ENCODE measurements around the gene RALGAPA2. TPM values are rescaled to one million over a fixed set of nuclear protein-coding genes. Genes with fewer than 3 reads are reported as not detected.

The RALGAPA2 gene
- total RNA-seq, 2 donors from 2014 or later, result 40.2 to 45.4 TPM

DNA sequence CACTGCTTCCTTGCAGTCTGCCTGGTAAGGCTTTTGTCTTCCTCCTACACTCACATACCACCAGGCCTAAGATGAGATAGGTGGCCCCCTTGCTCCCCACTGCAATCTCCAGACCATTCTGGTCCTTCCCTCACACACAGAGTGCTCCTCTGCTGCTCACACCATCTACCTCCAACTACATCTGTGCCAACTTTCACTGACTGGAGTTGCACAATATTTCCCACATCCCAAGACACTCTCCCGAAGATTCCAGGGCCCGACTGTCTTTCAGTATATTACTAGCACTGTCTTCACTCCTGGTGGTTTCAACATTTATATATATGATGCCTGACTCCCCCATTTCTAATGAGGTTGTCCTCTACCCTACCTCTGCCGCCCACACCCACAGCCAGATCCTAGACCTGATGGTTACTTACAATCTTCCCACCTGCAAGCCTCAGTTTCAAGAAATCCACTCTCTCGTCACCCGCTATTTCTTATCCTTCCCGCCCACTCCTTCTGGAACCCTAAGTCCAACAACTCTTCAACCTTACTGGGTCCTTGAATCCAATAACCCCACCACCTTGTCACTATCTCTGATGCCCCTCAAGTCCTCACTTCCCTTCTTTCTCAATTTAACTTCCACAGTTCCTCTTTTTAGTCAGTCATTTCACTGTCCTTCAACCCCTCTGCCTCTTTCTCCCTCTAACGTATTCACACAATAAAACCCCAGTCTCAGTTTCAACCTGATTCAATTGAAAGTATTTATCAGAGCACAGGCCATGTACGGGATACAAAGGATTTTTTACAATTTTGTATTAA is 21.6 kb downstream of the RALGAPA2 start:
- TF ChIP-seq POLR2A (IDR thresholded peaks at IDR 0.05), result no peak
- TF ChIP-seq, protein P1, sequence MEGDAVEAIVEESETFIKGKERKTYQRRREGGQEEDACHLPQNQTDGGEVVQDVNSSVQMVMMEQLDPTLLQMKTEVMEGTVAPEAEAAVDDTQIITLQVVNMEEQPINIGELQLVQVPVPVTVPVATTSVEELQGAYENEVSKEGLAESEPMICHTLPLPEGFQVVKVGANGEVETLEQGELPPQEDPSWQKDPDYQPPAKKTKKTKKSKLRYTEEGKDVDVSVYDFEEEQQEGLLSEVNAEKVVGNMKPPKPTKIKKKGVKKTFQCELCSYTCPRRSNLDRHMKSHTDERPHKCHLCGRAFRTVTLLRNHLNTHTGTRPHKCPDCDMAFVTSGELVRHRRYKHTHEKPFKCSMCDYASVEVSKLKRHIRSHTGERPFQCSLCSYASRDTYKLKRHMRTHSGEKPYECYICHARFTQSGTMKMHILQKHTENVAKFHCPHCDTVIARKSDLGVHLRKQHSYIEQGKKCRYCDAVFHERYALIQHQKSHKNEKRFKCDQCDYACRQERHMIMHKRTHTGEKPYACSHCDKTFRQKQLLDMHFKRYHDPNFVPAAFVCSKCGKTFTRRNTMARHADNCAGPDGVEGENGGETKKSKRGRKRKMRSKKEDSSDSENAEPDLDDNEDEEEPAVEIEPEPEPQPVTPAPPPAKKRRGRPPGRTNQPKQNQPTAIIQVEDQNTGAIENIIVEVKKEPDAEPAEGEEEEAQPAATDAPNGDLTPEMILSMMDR (IDR thresholded peaks at IDR 0.05), result no peak
- no peaks in the 10 kb centered on the region for H3K36me3 ChIP-seq (replicated peaks in 1 of 2; ENCODE audit: insufficient read depth in 1 of 2, low read depth in 2 of 2)
- ATAC-seq, result peak; percentile 35
- H3K4me1 ChIP-seq, result peaks cover 45% of the 10 kb centered on the region
- no peak overlapping the region for H3K4me3 ChIP-seq
- DNase-seq, result peak in 2 of 4 donors; percentile 9 to 25
- H3K27me3 ChIP-seq, result no peaks in the 10 kb centered on the region
- 63 to 77% methylated on average over 8 of the region's 8 CpGs for WGBS, 2 donors
- intact Hi-C loops (cut with DNase I), result no loop called here
- no peaks in the 10 kb centered on the region for H3K9me3 ChIP-seq
- peak overlapping the region in 1 of 4 donors; percentile 11 for H3K27ac ChIP-seq

- Histone ChIP-seq H3K27ac (no peak overlapping the region), H3K9me3 (no peaks in the 10 kb centered on the region), H3K4me1 (peaks cover 29% of the 10 kb centered on the region), H3K27me3 (no peaks in the 10 kb centered on the region), H3K4me3 (no peak overlapping the region), H3K36me3 (replicated peaks in 1 of 2; ENCODE audit: insufficient read depth in 1 of 2, low read depth in 2 of 2) (no peaks in the 10 kb centered on the region)
- no peak for DNase-seq
- no peak for ATAC-seq
- WGBS, 2 donors, result 94 to 97% methylated on average over 5 of the region's 5 CpGs
- intact Hi-C loops (cut with DNase I), result no loop called here
- TF ChIP-seq, protein P1 (IDR thresholded peaks at IDR 0.05), result no peak
- no peak for TF ChIP-seq POLR2A (IDR thresholded peaks at IDR 0.05)
These were observed 25.1 kb downstream of the RALGAPA2 start for GRCh38 chr20:20687319-20687718.

DNA sequence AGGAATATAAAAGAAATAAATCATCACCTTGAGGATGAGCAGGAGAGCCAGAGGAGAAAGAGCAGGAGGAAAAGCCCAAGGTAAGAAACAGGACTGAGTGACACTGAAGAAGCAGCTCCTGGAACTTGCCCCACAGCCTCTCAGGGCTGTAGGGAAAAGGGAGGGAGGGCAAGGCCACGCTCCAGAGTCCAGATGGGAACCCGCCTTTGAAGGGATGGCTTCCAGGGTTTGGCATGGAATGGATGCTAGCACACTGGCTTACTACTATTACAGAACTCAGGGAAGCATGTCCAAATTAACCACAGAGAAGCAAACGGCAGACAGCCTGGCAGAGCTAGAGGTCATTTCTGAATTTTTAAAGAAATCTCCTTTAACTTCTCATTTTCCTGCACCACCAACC is 26.8 kb downstream of the RALGAPA2 start:
- Histone ChIP-seq H3K4me3 (no peak overlapping the region), H3K27ac (no peak overlapping the region), H3K9me3 (no peaks in the 10 kb centered on the region), H3K36me3 (replicated peaks in 1 of 2; ENCODE audit: insufficient read depth in 1 of 2, low read depth in 2 of 2) (no peaks in the 10 kb centered on the region), H3K4me1 (peaks cover 18% of the 10 kb centered on the region), H3K27me3 (no peaks in the 10 kb centered on the region)
- ATAC-seq, result no peak
- intact Hi-C loops (cut with DNase I), result no loop called here
- no peak for DNase-seq
- TF ChIP-seq POLR2A (IDR thresholded peaks at IDR 0.05), result no peak
- TF ChIP-seq, protein P1 (IDR thresholded peaks at IDR 0.05), result no peak
- WGBS, 2 donors, result 80 to 88% methylated on average over 3 of the region's 3 CpGs

DNA sequence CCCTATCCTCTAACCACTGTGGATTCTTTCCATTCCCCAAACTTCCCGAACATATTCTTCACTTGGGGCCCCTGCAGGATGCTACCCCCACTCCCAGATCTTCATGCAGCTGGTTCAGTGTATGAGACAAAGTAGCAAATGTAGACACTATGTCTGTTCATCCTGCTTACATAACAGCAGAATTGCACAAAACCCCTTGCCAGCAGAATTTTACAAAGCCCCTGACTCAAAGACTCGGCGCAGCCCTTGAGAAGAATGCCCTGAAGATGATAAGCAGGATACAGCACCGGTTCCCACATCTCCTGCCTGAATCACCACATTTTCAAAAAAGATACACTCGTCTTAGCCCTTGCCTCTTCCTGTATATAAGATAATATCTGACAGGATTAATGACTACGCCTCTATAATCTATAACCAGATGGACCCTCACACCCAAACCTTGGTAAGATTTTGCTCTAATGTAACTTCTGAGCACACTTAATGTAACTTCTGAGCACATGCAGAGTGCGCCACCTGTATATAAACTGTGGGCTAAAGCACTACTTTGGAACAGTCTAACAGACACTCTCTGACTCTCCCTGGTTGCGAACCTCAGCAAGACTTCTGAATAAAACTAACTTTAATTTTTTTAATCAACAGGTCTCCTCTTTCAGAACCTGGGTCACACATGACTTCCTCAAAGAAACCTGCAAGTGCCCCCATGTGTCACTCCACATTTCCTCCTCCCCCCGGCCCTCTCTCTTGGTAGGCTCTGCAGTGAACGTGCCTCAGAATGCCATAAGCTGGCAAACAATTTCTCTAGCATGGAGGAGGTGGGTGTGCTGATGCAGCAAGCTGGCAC is 28.7 kb downstream of the RALGAPA2 start:
- no peak for ATAC-seq
- no peak for DNase-seq
- no peaks in the 10 kb centered on the region for H3K36me3 ChIP-seq (replicated peaks in 1 of 2; ENCODE audit: insufficient read depth in 1 of 2, low read depth in 2 of 2)
- no peak for TF ChIP-seq POLR2A (IDR thresholded peaks at IDR 0.05)
- TF ChIP-seq, protein P1 (IDR thresholded peaks at IDR 0.05), result no peak
- H3K9me3 ChIP-seq, result no peaks in the 10 kb centered on the region
- intact Hi-C loops (cut with DNase I), result no loop called here
- H3K4me1 ChIP-seq, result peaks cover 11% of the 10 kb centered on the region
- H3K4me3 ChIP-seq, result no peak overlapping the region
- WGBS, 2 donors, result 77 to 96% methylated on average over 10 of the region's 10 CpGs
- no peaks in the 10 kb centered on the region for H3K27me3 ChIP-seq
- no peak overlapping the region for H3K27ac ChIP-seq

Data from body of pancreas (tissue), 4 donors.